GM21528 (cell line): ENCODE measurements around the gene HOXA11.

Experiments used
- ATAC-seq: cut with Tn5 transposase; IDR thresholded peaks from one replicate; pipeline ENCODE4 v1.9.1; 2021; ENCODE audit warnings: mild to moderate bottlenecking, moderate library complexity; ENCODE audit not compliant: unreplicated experiment, low FRiP score

Gene HOXA11

GRCh38 chr7:27149842-27150567 is 35.0 kb downstream of the HOXA11 start:
- ATAC-seq: no peak

DNA sequence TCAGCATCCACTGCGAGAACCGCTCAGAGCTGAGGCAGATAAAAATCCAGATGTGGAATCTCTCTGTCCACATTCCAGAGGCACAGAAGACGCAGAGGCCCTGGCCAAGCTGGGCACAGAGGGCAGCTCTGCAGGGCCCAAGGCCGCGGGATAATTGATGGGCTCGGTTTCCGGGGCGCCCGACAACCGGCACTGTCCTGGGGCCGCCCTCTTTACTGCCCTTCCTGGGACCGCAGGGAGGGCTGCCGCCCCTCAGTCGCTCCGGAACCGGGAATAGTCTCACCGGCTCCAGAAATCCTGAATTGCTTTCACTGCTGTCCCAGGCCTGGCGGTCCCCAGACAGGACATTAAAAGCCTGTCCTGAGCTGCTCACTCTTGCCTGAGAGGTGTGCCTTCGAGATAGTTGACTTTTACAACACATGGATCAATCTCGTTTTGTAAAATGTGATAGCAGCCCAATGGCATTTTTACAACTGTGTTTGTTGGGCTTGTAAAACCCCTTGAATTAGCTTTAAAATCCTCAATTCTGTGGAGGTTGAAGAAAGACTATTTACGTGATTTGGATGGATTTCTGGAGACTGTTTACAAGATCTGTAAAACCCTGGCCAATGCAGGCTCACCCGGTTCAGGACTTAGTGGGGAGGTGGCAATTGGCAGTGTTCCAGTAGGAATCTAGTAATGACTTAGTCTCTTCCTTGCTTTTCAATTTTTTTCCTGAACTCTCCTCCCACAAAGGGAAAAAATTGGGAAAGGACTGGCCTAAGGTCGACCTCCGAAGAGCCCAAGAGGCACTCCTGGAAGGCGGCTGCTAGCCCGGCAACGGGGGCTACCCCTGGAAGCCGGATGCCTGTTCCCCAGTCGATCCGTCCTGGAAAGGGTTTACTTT is 36.0 kb downstream of the HOXA11 start:
- no peak for ATAC-seq

DNA sequence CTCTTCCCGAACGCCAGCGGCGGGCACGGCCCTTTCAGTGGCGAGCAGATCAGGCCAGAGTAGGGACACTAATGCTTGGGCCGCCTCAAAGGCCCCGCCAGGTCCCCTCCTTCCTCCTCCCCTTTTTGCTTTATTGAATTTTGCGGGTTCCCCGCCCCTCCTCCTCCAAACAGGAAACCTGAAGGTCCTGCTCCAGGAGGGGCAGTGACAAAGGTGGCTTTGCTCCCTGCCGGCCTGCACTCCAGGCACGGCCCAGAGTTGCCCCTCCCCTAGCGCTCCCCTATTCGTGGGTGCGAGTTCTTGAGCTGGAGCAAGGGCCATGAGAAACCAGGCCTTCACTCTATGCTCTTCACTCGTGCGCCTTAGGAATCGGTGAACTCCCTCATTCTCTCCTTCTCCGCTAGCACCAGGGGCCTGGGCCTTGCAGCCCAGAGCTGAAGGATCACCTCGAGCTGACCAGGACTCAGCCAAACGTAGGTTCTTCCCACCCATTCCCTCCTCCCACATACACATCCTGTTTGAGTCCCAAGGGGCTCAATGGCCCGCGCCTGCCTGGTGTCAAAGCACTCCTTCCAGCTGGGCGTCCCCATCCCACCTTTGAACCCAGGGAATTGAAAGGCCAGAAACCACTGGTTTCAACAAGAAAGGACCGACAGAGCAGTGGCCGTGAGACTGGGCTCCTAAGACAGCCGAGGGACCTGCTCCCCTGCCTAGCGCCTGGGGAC is 36.8 kb downstream of the HOXA11 start:
- ATAC-seq: no peak

DNA sequence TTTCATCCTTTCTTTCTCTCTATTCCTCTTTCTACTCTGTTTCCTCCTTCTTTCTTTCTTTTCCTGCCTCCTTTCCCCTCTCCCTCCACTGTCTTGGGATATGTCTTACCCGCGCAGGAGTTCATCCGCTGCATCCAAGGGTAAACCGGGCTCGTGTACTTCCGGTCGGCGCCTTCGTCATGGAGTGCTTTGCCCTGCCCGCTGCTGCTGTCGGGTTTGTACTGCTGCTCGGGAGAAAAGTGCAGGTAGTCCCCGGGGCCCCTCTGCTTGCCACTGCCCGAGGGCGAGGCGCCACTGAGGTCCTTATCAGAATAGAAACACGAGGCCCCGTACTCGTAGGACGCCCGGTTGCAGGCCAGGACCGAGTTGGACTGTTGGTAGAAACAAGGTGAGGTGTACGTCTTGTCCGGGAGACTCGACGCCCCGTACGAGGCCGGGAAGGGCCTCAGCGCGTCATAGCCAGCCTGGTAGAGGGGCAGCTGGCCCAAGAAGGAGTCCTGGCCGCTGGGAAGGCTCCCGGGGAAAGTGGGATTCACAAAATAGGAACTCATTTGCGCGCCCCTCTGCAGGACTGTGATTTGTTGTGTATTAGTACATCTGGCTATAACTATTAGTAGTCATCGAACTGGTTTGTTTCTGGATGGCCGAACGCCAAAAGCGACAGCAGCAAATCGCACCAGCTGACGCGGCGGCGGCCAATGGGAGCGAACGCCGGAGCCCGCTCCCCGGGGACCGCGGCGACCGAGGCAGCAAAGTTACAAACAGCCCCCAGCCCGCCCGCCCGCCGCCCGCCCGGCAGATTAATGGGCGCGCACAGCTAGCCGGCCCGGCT is 37.6 kb downstream of the HOXA11 start, which contains the start of gene HOXA6:
HOXA6 (minus strand) TSS at position 576 of the 832 bp plus-strand sequence; CDS start at position 551, 25 bp downstream.
- ATAC-seq: no peak

GRCh38 chr7:27146491-27147198 is 38.4 kb downstream of the HOXA11 start:
- ATAC-seq: no peak

DNA sequence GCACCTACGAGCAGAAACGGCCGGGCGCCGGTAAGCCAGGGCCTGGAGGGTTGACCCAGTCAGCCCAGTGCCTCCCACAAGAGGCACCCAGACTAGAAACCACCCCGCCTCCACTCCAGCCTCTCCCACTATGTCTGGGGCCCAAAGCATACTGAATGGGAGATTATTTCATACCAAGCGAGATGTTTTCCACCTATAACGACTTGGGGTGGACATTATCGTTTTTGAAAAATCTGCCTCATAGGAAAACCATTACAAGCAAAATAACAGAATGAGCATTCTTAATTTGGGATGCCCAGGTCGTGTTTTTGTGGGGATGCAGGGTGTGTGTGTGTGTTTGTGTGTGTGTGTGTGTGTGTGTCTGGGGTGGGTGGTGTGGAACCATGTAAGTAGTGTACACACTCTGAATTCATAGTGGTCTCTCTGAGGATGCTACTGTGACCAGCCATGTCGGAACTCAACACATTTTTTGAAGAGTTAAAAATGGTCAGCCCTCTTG is 39.1 kb downstream of the HOXA11 start:
- no peak for ATAC-seq

- no peak for ATAC-seq
Observed at GRCh38 chr7:27145165-27145913, 39.7 kb downstream of the HOXA11 start.

- no peak for ATAC-seq
Observed at GRCh38 chr7:27144781-27145164, 40.3 kb downstream of the HOXA11 start.

DNA sequence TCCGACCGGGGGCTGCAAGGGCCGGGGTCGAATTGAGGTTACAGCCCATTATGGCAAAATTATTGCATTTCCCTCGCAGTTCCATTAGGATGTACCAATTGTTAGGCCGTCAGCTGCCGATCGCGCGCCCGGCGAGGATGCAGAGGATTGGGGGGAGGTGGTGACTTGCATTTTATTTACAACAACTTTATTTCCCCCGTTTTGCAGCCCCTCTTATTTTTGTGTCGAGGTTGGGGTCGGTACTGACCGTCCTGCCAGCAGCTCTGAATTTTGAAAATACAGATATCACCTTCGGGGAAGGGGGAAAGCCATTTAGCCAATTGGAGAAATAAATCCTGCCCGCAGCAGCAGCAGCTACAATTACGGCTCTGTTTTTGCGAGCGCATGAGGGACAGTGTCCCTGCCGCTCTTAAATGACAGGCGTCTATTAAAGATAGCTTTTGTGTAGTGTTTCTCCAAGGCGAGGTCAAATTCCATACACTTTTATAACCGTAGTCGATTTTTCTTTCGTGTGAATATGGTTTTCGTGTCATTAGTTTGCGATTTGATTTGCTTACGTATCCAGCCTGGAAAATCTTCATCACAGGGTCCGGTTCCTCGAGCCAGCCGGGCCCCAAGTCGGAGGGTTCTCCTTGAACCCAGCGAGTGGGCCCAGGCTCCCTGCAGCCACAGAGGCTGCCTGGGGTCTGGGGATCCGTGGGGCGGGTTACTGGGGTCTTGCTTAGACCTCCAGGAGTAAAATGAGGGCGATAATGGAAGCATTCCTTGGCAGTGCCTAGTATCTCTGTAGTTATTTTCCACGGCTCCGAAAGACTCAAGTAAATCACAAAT is 40.9 kb downstream of the HOXA11 start:
- no peak for ATAC-seq

DNA sequence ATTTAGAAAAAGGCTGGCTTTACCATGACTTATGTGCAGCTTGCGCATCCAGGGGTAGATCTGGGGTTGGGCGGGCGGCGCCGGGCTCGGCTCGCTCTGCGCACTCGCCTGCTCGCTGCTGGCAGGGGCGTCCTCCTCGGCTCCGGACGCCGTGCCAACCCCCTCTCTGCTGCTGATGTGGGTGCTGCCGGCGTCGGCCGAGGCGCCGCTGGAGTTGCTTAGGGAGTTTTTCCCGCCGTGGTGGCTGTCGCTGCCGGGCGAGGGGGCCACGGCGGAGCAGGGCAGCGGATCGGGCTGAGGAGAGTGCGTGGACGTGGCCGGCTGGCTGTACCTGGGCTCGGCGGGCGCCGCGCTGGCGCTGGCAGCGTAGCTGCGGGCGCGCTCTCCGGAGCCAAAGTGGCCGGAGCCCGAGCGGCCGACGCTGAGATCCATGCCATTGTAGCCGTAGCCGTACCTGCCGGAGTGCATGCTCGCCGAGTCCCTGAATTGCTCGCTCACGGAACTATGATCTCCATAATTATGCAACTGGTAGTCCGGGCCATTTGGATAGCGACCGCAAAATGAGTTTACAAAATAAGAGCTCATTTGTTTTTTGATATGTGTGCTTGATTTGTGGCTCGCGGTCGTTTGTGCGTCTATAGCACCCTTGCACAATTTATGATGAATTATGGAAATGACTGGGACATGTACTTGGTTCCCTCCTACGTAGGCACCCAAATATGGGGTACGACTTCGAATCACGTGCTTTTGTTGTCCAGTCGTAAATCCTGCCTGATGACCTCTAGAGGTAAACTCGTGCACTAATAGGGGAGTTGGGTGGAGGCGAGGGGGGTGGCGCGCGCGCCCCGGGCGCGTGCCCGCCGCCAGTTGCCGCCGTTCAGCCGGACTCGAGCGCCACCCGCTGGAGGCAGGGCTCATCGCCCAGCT is 41.7 kb downstream of the HOXA11 start, which contains the start of gene HOXA5:
HOXA5 (minus strand) TSS at position 659 of the 927 bp plus-strand sequence; CDS start at position 585, 74 bp downstream.
- no peak for ATAC-seq

DNA sequence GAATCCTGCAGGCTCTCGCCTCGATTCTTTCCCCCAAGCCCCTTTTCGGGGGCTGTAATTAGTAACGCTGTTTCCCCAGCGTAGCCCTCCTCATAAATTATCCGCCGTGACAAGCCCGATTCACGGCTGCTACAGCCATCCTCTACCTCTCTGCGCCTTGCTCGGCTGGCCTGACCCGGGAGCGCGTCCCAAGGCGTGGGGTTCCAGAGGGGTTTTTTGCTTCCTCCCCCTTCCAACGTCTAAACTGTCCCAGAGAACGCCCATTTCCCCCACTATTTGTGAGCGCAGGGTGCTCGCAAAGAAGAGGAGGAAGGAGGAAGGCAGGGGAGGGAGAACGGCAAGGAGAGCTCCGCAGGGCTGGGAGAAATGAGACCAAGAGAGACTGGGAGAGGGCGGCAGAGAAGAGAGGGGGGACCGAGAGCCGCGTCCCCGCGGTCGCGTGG is 42.4 kb downstream of the HOXA11 start:
- ATAC-seq: no peak

GRCh38 chr7:27141923-27142579 is 43.0 kb downstream of the HOXA11 start:
- ATAC-seq: no peak

DNA sequence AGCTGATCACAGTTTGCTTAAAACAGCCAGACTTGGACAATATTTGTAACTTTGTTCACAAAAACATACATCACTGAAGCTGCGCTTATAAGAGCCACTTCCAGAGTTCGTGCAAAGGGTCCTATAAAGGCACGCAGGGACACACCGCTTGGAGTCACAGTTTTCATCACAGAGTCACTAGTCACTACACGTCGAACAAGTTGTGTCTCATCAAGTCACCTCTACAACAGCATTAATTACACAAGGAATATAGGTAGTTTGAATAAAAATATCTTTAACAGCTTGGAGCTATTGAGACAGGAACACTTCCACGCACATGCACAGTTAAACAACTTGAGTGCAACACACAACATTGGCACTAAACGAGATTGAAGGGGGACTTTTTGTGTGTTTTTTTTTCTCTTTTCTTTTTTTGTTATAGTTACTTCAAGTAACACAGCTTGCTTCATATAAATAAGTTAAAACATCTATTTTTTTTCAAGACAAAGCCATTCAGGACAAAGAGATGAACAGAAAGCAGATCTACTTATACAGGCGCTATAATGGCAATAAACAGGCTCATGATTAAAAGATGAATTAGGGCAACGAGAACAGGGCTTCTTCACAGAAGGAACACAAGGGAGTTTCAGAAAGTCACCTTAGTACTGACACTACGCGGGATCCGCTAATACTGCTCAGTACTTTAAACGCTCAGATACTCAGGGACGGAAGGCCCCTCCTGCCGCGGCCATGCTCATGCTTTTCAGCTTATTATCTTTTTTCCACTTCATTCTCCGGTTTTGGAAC is 43.7 kb downstream of the HOXA11 start:
- no peak for ATAC-seq

DNA sequence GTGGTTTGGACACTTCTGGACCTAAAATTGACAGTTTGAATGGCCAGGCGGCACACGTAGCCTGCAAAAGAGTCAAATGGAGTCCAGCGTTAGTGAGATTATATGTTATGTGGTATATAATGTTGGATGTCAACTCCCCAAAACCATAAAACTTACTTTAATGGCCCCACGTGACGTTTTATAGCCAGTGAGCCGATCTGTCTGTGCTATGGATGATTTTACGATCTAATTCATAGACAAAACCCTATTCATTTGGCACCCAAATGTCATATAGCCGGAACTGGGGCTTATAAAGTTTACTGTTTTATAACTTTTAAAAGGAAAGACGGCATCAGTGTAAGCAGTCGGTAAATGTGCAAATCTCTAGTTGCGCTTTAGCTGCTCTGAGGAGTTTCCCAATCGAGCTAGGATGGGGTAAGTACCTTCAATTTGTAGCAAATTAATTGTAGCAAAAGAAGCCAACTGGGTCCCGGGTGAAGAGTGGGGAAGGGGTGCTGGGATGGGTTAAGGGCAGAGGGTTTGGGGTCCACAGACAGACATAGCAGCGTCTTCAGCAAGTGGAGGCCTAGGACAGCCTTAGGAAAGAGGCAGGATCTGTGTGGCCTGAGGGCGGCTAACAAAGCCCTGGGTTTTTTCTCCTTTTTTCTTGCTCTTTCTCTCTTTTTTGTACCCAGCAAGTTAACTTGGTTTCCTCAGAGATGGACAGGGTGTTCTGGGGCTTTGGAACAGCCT is 44.7 kb downstream of the HOXA11 start:
- ATAC-seq: no peak
